T-cell (primary cell): Measurements from ENCODE around the gene PDE10A. TPM values are rescaled to one million over a fixed set of nuclear protein-coding genes. Genes with fewer than 3 reads are reported as not detected.

Experiments
- ATAC-seq, 4 experiments: fragments of 200-7000 bp in 3 of 4; fragments of 150-1000 bp in 1 of 4; cut with Tn5 transposase; replicated peaks in 1 of 4; 1 replicate in 3 of 4; 2 replicates in 1 of 4; pipeline ENCODE4 v1.10.0; 2021; ENCODE audit warnings: moderate library complexity in 3 of 4, mild to moderate bottlenecking in 2 of 4, moderate number of reproducible peaks in 1 of 4
- CTCF ChIA-PET, 2 donors: fragments of 300-600 bp; sonication (Branson Sonifier 250); formaldehyde crosslinking; loops; one replicate each; lab custom pipeline; 2022; ENCODE audit warnings: antibody characterized with exemption in 2 of 2; lab: Charles Lee
- POLR2A ChIA-PET, 2 donors: fragments of 300-600 bp; sonication (Branson Sonifier 250); formaldehyde crosslinking; loops; one replicate each; lab custom pipeline; 2022; ENCODE audit warnings: antibody characterized with exemption in 2 of 2; lab: Charles Lee
- DNase-seq, 35 experiments: peaks; one replicate each; pipeline versions ENCODE4 v3.0.0 to v3.0.0-alpha.2; 2013 to 2023
- H3K27ac ChIP-seq: one replicate; pipeline ENCODE4 v1.5.1; 2013; ENCODE audit warnings: low read length
- H3K27me3 ChIP-seq, 2 experiments: replicated peaks in 1 of 2; 1 replicate in 1 of 2; 2 replicates in 1 of 2; pipeline versions ENCODE4 v1.6.1 to v1.7.0; 2013; ENCODE audit warnings: low read length in 1 of 2, mixed read lengths in 1 of 2; ENCODE audit not compliant: control insufficient read depth in 2 of 2, insufficient read depth in 2 of 2; ENCODE audit errors: extremely low read depth in 1 of 2
- H3K36me3 ChIP-seq, 2 donors: 1 replicate in 1 of 2; 2 replicates in 1 of 2; pipeline versions ENCODE4 v1.6.1 to v1.7.0; 2013; ENCODE audit warnings: low read length in 1 of 2; ENCODE audit not compliant: control insufficient read depth in 2 of 2, insufficient read depth in 1 of 2; ENCODE audit errors: extremely low read depth in 1 of 2
- H3K4me1 ChIP-seq, 2 experiments: 1 replicate in 1 of 2; 2 replicates in 1 of 2; pipeline versions ENCODE4 v1.6.1 to v1.7.0; 2013; ENCODE audit warnings: low read length in 2 of 2, mixed read lengths in 1 of 2; ENCODE audit not compliant: insufficient read depth in 2 of 2, control insufficient read depth in 1 of 2; ENCODE audit errors: extremely low read depth in 1 of 2
- H3K4me3 ChIP-seq, 2 donors: 1 replicate in 1 of 2; 2 replicates in 1 of 2; pipeline versions ENCODE4 v1.5.1 to v1.7.0; 2013; ENCODE audit warnings: mild to moderate bottlenecking in 2 of 2, low read length in 1 of 2, moderate library complexity in 1 of 2; ENCODE audit not compliant: control insufficient read depth in 1 of 2; ENCODE audit errors: extremely low read depth in 1 of 2
- H3K9me3 ChIP-seq: 2 replicates; pipeline ENCODE4 v1.7.0; 2013
- H3K27ac Mint-ChIP-seq, 2 donors: one replicate each; pipeline ENCODE4 v1.8.0; 2020 to 2021; ENCODE audit warnings: mild to moderate bottlenecking in 2 of 2, mixed read lengths in 2 of 2
- H3K27me3 Mint-ChIP-seq, 2 donors: one replicate each; pipeline ENCODE4 v1.8.0; 2021 to 2022; ENCODE audit warnings: mixed read lengths in 2 of 2
- H3K36me3 Mint-ChIP-seq: one replicate; pipeline ENCODE4 v1.8.0; 2021; ENCODE audit warnings: mixed read lengths
- H3K4me1 Mint-ChIP-seq, 3 donors: one replicate each; pipeline ENCODE4 v1.8.0; 2020 to 2022; ENCODE audit warnings: mixed read lengths in 3 of 3, mild to moderate bottlenecking in 1 of 3
- H3K4me3 Mint-ChIP-seq, 3 donors: one replicate each; pipeline ENCODE4 v1.8.0; 2020 to 2022; ENCODE audit warnings: mild to moderate bottlenecking in 3 of 3, mixed read lengths in 3 of 3, moderate library complexity in 3 of 3
- H3K9me3 Mint-ChIP-seq, 3 donors: one replicate each; pipeline ENCODE4 v1.8.0; 2020 to 2022; ENCODE audit warnings: mixed read lengths in 3 of 3
- WGBS: methylation state at CpG from one replicate; pipeline ENCODE4 v1.1.5; 2013; ENCODE audit warnings: missing lambda C conversion rate; ENCODE audit not compliant: insufficient coverage; 5-methylcytosine and 5-hydroxymethylcytosine counted together
- total RNA-seq, 35 experiments: library from RNA in 6 of 35; stranded (reverse) in 6 of 35; fragments of 120-200 nt in 1 of 35; gene quantifications; one replicate each; pipeline versions ENCODE4 v1.2.1 to v1.2.4 and lab custom pipeline; 2013 to 2026

Gene PDE10A
- total RNA-seq, 5 donors from 2014 or later (not counting 1 experiment from before 2014, with no cell fraction given): 0.12 TPM; not detected in 4

- no peaks in the 10 kb centered on the region for H3K4me1 Mint-ChIP-seq
- ChIA-PET CTCF (no interaction called here), POLR2A (no interaction called here)
- no peaks in the 10 kb centered on the region for H3K36me3 Mint-ChIP-seq
- WGBS: 34% methylated on average over 9 of the region's 20 CpGs
- no peak overlapping the region for H3K4me3 Mint-ChIP-seq
- no peak overlapping the region for H3K27ac ChIP-seq
- no peaks in the 10 kb centered on the region for H3K9me3 ChIP-seq
- H3K27ac Mint-ChIP-seq: no peak overlapping the region
- ATAC-seq (no peak), DNase-seq (no peak)
- peaks cover 0 to 3% of the 10 kb centered on the region in 2 experiments for H3K27me3 ChIP-seq
- H3K4me1 ChIP-seq: no peaks in the 10 kb centered on the region
- H3K4me3 ChIP-seq: no peak overlapping the region
- H3K9me3 Mint-ChIP-seq: peaks cover 3 to 6% (median 5%) of the 10 kb centered on the region in 3 donors
- H3K27me3 Mint-ChIP-seq: peaks cover 7 to 12% of the 10 kb centered on the region in 2 donors
- H3K36me3 ChIP-seq: no peaks in the 10 kb centered on the region
Observed at GRCh38 chr6:165674155-165675029, 11.4 kb upstream of the PDE10A start.

GRCh38 chr6:165671222-165671768 is 8.3 kb upstream of the PDE10A start:
- peaks cover 11 to 13% of the 10 kb centered on the region in 2 donors for H3K27me3 Mint-ChIP-seq
- H3K27ac Mint-ChIP-seq: no peak overlapping the region
- WGBS: 49% methylated on average over 3 of the region's 6 CpGs
- no peak overlapping the region for H3K27ac ChIP-seq
- ChIA-PET CTCF (no interaction called here), POLR2A (no interaction called here)
- H3K36me3 ChIP-seq: no peaks in the 10 kb centered on the region
- no peaks in the 10 kb centered on the region for H3K9me3 ChIP-seq
- DNase-seq (no peak), ATAC-seq (no peak)
- H3K4me1 ChIP-seq: no peaks in the 10 kb centered on the region
- no peak overlapping the region for H3K4me3 ChIP-seq
- H3K4me1 Mint-ChIP-seq: no peaks in the 10 kb centered on the region
- H3K4me3 Mint-ChIP-seq: no peak overlapping the region
- H3K36me3 Mint-ChIP-seq: no peaks in the 10 kb centered on the region
- H3K27me3 ChIP-seq: peaks cover 0 to 10% of the 10 kb centered on the region in 2 experiments
- peaks cover 0 to 4% (median 0%) of the 10 kb centered on the region in 3 donors for H3K9me3 Mint-ChIP-seq

DNA sequence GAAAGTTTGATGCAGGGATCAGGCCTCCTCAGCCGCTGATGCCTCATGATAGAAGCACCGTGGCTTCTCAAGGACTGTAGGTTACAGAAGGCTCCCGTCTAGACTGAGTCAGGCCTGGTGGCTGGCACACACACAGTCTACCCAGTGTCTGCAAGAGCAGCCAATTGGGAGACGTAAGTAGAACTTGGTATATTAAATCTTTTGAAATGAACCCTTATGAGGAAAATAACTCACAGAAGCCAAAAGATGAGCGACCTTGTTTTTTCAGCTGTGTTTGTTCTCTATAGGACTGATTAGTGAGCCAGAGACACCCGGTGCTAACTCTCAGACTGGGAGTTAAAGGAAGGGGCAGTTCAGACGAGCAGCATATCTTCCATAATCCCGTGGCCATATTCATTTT is 5.9 kb upstream of the PDE10A start:
- Mint-ChIP-seq H3K27ac (no peak overlapping the region), H3K36me3 (no peaks in the 10 kb centered on the region), H3K4me3 (no peak overlapping the region), H3K27me3 (peaks cover 27 to 29% of the 10 kb centered on the region in 2 donors), H3K4me1 (peaks cover 0 to 5% (median 2%) of the 10 kb centered on the region in 3 donors), H3K9me3 (no peaks in the 10 kb centered on the region)
- CTCF ChIA-PET: no interaction called here
- no peak overlapping the region for H3K27ac ChIP-seq
- no peaks in the 10 kb centered on the region for H3K4me1 ChIP-seq
- ATAC-seq (no peak), DNase-seq (no peak)
- H3K27me3 ChIP-seq: peaks cover 7 to 10% of the 10 kb centered on the region in 2 experiments
- POLR2A ChIA-PET: interaction anchor here in 1 of 2 donors (0.7 kb wide), 1 partner anchor 19 kb away, joined by 4 read pairs; no protein-coding TSS in a partner anchor
- 82% methylated on average over 2 of the region's 8 CpGs for WGBS
- H3K4me3 ChIP-seq: no peak overlapping the region
- no peaks in the 10 kb centered on the region for H3K9me3 ChIP-seq
- H3K36me3 ChIP-seq: no peaks in the 10 kb centered on the region

GRCh38 chr6:165665384-165665672 is 2.3 kb upstream of the PDE10A start:
- DNase-seq: no peak
- H3K27ac ChIP-seq: no peak overlapping the region
- no CpG with 5 or more reads among the region's 4 CpGs for WGBS
- CTCF ChIA-PET: no interaction called here
- H3K36me3 Mint-ChIP-seq: no peaks in the 10 kb centered on the region
- no peak overlapping the region for H3K4me3 Mint-ChIP-seq
- H3K9me3 ChIP-seq: no peaks in the 10 kb centered on the region
- POLR2A ChIA-PET: no interaction called here
- H3K27ac Mint-ChIP-seq: no peak overlapping the region
- peaks cover 0 to 2% of the 10 kb centered on the region in 2 experiments for H3K4me1 ChIP-seq
- H3K9me3 Mint-ChIP-seq: no peaks in the 10 kb centered on the region
- peaks cover 0 to 8% (median 6%) of the 10 kb centered on the region in 3 donors for H3K4me1 Mint-ChIP-seq
- no peak for ATAC-seq
- peaks cover 30 to 37% of the 10 kb centered on the region in 2 donors for H3K27me3 Mint-ChIP-seq
- no peak overlapping the region for H3K4me3 ChIP-seq
- no peaks in the 10 kb centered on the region for H3K36me3 ChIP-seq
- peaks cover 13 to 28% of the 10 kb centered on the region in 2 experiments for H3K27me3 ChIP-seq

DNA sequence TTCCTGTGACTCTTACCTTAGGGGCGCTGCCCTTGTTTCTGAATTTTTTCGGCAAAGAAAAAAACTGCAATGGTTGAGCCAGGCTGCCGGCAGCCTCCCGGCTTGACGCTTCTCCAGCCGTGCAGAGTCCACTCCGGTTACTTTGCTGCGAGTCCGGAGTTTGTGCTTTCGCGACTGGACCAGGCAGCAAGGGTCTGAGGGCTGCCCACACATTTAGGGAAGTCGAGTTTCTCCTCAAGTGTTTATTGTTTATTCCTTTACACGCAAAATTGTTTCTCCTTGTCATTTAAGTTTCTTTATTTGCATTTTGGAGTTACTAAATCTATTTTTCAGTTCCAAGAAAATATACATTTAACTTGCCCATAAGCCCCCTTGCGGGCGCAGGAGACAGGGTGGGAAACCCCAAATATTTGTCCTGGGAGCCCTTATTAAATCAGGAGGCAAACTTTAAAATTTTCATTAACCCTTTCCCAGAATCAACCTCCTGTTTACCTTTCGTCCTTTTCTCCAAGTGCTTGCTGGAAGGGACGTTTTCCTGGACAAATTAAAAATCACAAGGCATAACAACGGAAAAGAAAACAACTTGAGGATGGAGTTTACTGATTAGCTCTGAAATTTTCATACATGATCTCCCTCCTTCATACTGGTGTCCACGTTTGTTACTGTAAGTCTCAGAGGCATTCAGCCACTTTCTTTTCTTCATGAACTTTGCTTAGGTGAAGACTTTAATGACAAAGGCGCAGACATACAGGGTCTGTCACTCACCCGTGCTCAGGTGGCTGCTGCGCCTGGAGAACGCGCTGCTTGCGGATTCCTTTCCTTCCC is 1.7 kb upstream of the PDE10A start:
- Histone ChIP-seq H3K4me1 (peaks cover 0 to 2% of the 10 kb centered on the region in 2 experiments), H3K27me3 (peaks cover 10 to 34% of the 10 kb centered on the region in 2 experiments), H3K4me3 (no peak overlapping the region), H3K27ac (no peak overlapping the region), H3K36me3 (no peaks in the 10 kb centered on the region), H3K9me3 (no peaks in the 10 kb centered on the region)
- Mint-ChIP-seq H3K4me1 (peaks cover 0 to 9% (median 8%) of the 10 kb centered on the region in 3 donors), H3K27ac (no peak overlapping the region), H3K4me3 (no peak overlapping the region), H3K36me3 (no peaks in the 10 kb centered on the region), H3K27me3 (peaks cover 31 to 41% of the 10 kb centered on the region in 2 donors), H3K9me3 (no peaks in the 10 kb centered on the region)
- ATAC-seq (no peak), DNase-seq (no peak)
- ChIA-PET CTCF (no interaction called here), POLR2A (no interaction called here)
- 9% methylated on average over 12 of the region's 25 CpGs for WGBS
